HT-29 (cell line): ENCODE data around the gene NR0B2. TPM values are rescaled to one million over a fixed set of nuclear protein-coding genes. Genes with fewer than 3 reads are reported as not detected.
"Not testable (repeated sequence)": the region's sequence is repeated elsewhere in the genome, so short reads cannot be mapped to it uniquely, and the experiment has no call there.

Experiments
- DNase-seq: peaks from one replicate; pipeline ENCODE4 v3.0.0-alpha.2; 2015; ENCODE audit warnings: low spot score
- total RNA-seq: library from RNA; depleted of rRNA; stranded (reverse); fragments of >200 nt; shearing (Covaris generic); gene quantifications from 2 replicates; pipeline ENCODE4 v1.2.3, GENCODE V29; 2014; rRNA removed

The NR0B2 gene, protein sequence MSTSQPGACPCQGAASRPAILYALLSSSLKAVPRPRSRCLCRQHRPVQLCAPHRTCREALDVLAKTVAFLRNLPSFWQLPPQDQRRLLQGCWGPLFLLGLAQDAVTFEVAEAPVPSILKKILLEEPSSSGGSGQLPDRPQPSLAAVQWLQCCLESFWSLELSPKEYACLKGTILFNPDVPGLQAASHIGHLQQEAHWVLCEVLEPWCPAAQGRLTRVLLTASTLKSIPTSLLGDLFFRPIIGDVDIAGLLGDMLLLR
- 17.6 and 18.4 TPM in 2 replicates for total RNA-seq

GRCh38 chr1:26913754-26914619, at the start of gene NR0B2:
TSS of gene NR0B2 (minus strand) at chr1:26913975. CDS start at chr1:26913940, 35 bp downstream.
- peak; percentile 90 for DNase-seq

DNA sequence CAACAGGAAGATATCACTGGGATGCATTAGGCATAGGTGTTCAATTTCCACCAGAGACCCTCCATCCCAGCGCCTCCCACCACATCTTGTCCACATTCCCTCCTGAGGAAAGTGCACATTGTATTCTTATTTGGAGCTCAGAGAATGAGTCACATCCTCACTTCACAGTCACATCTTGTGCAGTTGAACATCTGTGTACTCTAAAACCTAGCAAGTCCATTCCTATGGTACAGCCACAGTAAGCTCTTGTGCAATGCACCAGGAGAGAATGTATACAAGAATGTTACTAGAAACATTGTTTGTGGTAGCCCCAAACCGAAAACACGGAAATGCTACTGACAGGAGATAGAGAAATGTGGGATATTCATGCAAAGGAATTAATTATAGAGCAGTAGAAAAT, 48.1 kb upstream of the NR0B2 start:
- DNase-seq: no peak

- DNase-seq: no peak
These were observed 46.8 kb upstream of the NR0B2 start for GRCh38 chr1:26960625-26960966.

DNA sequence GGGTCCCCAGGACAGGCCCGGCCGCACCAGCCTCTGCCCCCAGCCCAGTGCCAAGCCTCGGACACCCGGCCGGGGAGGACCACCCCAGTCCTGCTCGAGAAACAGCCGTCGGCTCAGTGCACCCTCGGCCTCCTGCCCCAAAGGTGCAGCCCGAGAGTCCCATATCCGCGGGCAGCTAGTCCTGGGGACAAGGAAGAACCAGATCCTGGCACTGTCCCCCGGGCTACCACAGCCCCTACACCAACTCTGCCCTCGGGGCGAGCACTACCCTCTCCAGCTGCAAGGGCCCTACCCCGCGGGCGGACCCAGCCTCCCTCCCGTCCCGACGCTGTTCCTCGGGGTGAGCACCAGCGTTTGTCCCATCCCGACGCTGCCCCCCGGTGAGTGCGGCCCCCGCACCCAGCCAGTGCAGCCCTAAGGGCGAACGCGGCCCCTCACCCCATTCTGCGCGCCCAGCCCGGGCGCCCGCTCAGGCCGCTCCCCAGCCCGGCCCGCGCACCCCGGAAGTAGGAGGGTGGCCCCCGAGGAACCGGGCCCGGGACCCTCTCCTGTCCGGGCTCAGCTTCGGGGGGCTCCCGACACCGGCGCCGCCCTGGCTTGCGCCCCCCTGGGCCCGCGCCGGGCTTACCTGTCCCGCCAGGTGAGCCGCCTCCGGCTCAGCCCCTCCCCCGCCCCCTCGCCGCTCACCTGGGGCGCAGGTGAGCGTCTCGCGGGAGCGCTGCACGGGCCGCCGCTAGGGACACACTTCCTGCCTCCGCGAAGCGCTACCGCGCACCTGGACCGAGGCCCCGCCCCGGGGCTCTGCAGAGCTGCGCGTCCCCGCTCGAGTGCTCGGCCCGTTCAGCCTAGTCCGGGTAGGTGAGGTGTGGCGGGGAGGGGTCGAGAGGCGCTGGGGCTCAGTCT, 46.2 kb upstream of the NR0B2 start, which contains the start of gene KDF1:
Gene KDF1, minus strand, starts transcription at position 747 of the 903 bp plus-strand sequence. CDS start 8,088 bp downstream, outside the sequence.
- DNase-seq: peak; percentile 91

- no peak for DNase-seq
These were observed 45.5 kb upstream of the NR0B2 start for GRCh38 chr1:26959270-26959669.

- DNase-seq: no peak
These were observed 43.5 kb upstream of the NR0B2 start for GRCh38 chr1:26957306-26957705.

GRCh38 chr1:26956321-26956720, 42.5 kb upstream of the NR0B2 start:
- DNase-seq: no peak

- no peak for DNase-seq
These were observed 39.6 kb upstream of the NR0B2 start for GRCh38 chr1:26953374-26953773.

DNA sequence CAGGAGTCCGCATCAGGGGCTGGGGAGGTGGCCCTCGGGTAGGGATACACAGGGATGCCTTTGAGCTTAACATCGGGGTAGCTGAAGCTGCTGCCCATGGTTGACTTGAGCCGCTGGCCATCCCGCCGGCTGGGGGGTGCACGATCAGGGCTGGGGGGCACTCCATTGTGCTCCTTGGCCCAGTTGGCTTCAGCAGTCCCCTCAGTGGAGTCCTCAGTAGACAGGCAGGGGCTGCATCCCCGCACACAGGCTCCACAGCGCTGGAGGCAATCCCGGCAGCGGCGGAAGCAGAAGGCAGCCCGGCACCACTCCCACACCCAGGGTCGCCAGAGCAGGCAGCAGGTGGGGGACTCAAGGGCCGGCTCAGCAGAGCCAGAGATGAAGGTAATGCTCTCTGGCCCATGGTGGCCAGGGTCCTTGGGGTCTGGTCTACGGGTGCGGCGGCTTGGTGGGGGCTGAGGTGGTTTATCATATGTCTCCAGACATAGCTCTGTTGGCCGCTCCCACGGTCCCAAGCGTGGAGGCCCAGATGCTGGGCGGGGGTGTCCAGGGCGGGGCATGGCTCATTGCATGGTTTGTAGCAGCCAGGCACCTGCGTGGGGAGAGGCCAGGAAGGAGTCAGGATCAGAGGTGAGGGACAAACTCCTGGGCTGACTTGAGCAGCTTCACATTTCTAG, 38.2 kb upstream of the NR0B2 start:
- no peak for DNase-seq

GRCh38 chr1:26951216-26951615, 37.4 kb upstream of the NR0B2 start:
- DNase-seq: no peak

- no peak for DNase-seq
These were observed 36.8 kb upstream of the NR0B2 start for GRCh38 chr1:26950602-26951001.

- no peak for DNase-seq
These were observed 36.1 kb upstream of the NR0B2 start for GRCh38 chr1:26949926-26950319.

- DNase-seq: no peak
These were observed 35.6 kb upstream of the NR0B2 start for GRCh38 chr1:26949266-26949925.

DNA sequence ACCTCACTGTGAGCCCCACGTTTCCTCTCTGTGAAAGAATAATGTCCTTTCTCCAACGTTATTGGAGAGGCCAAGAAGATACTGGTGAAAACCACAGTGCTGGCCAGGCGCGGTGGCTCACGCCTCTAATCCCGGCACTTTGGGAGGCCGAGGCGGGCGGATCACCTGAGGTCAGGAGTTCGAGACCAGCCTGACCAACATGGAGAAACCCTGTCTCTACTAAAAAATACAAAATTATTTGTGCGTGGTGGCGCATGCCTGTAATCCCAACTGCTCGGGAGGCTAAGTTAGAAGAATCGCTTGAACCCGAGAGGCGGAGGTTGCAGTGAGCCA, 34.9 kb upstream of the NR0B2 start:
- not testable (repeated sequence) for DNase-seq

DNA sequence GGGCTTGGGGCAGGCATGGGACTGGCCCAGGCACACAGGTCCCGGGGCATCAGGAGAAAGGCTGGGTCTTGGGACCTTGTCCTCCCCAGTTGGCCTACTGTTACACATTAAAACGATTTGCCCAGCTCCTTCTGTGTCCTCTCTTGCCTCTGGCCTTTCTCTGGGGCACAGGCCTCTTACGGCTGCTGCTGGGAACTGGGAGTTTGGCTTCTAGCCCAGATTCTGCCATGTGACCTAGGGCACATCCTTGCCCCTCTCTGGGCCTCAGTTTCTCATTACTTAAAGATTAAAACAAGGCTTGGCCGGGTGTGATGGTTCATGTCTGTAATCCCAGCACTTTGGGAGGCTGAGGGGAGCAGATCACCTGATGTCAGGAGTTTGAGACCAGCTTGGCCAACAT, 32.5 kb upstream of the NR0B2 start:
- no peak for DNase-seq

GRCh38 chr1:26945728-26946127, 32.0 kb upstream of the NR0B2 start:
- no peak for DNase-seq

DNA sequence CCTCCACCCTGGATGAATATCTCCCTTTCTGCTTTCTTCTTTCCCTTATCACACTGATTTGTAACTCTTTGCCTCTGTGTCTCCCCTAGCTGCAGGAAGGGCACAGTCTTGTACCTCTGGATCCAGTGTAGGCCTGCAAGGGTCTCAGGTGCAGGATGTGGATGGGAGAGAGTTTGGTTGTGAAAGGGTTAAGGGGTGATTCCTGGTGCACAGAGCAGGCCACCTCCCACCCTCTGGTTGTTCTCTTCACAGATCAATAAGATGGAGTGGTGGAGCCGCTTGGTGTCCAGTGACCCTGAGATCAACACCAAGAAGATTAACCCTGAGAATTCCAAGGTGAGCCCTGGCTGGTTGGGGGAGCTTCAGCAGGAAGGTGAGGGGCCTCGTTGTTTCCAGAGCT, 31.4 kb upstream of the NR0B2 start:
- no peak for DNase-seq

DNA sequence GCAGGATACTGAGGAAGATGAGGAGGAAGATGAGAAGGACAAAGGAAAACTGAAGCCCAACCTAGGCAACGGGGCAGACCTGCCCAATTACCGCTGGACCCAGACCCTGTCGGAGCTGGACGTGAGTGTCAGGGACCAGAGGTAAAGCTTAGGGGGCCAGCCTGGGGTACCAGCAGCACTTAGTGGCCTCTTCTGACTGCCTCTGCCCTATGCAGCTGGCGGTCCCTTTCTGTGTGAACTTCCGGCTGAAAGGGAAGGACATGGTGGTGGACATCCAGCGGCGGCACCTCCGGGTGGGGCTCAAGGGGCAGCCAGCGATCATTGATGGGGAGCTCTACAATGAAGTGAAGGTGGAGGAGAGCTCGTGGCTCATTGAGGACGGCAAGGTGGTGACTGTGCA, 28.9 kb upstream of the NR0B2 start:
- no peak for DNase-seq

DNA sequence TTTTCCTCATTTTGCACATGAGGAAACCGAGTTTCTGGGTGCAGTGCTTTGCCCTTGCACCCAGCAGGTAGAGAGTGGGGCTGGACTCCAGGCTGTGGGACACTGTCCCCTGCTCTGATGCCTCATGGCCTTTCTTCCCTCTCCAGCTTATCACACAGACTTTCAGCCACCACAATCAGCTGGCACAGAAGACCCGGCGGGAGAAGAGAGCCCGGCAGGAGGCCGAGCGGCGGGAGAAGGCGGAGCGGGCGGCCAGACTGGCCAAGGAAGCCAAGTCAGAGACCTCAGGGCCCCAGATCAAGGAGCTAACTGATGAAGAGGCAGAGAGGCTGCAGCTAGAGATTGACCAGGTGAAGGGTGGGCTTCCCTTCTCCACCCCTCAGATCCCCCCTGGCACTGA, 27.5 kb upstream of the NR0B2 start:
- DNase-seq: no peak

DNA sequence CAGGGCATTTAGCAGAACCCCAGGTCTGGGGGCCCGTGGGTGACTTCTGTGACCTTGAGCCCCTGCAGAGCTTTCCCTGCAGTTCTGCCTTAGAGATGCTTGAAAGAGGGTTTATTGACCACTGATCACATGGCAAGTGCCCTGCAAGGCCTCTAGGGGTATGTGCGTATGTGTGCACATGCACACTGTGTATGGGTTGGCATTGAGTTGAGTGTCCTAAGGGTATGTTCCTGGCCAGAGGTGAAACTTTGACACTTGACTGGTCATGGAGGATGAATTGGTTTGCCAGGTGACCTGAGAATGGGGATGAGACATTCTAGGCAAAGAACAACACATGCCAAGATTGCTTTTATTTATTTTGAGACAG, 24.9 kb upstream of the NR0B2 start:
- DNase-seq: no peak
